Stimulated activated CD8-positive, alpha-beta memory T cell treated with anti-CD3 and anti-CD28 coated beads, Interleukin-4, amount 100 ng/mL, for 48 hours (primary cell): Measurements from ENCODE around the gene WDR93.
"Not testable (repeated sequence)": the region's sequence is repeated elsewhere in the genome, so short reads cannot be mapped to it uniquely, and the experiment has no call there.

Experiments used
- DNase-seq: peaks from one replicate; pipeline ENCODE4 v3.0.0-alpha.2; 2020

The WDR93 gene

GRCh38 chr15:89774492-89774891 is 83.9 kb downstream of the WDR93 start:
- DNase-seq: no peak

GRCh38 chr15:89775815-89776214 is 85.2 kb downstream of the WDR93 start:
- DNase-seq: no peak

- peak; percentile 68 for DNase-seq
Observed at GRCh38 chr15:89776274-89777072, 85.9 kb downstream of the WDR93 start, which contains the start of gene MESP2. Gene MESP2, plus strand, starts transcription at chr15:89776332. Its CDS starts 26 bp downstream, at chr15:89776358.

- DNase-seq: no peak
Observed at GRCh38 chr15:89777073-89777751, 86.6 kb downstream of the WDR93 start.

- DNase-seq: no peak
Observed at GRCh38 chr15:89777782-89778380, 87.3 kb downstream of the WDR93 start.

- no peak for DNase-seq
Observed at GRCh38 chr15:89778861-89779260, 88.2 kb downstream of the WDR93 start.

GRCh38 chr15:89780601-89781000 is 90.0 kb downstream of the WDR93 start:
- DNase-seq: no peak

GRCh38 chr15:89781055-89781454 is 90.4 kb downstream of the WDR93 start:
- no peak for DNase-seq

- DNase-seq: no peak
Observed at GRCh38 chr15:89781891-89782618, 91.4 kb downstream of the WDR93 start.

GRCh38 chr15:89782619-89782950 is 92.0 kb downstream of the WDR93 start:
- DNase-seq: not testable (repeated sequence)

GRCh38 chr15:89783111-89783860 is 92.7 kb downstream of the WDR93 start:
- no peak for DNase-seq

- DNase-seq: no peak
Observed at GRCh38 chr15:89783861-89784685, 93.5 kb downstream of the WDR93 start.

- DNase-seq: no peak
Observed at GRCh38 chr15:89784686-89784960, 94.0 kb downstream of the WDR93 start.

- DNase-seq: no peak
Observed at GRCh38 chr15:89785064-89785773, 94.6 kb downstream of the WDR93 start.

- no peak for DNase-seq
Observed at GRCh38 chr15:89785774-89786140, 95.1 kb downstream of the WDR93 start.

GRCh38 chr15:89787944-89788343 is 97.3 kb downstream of the WDR93 start:
- no peak for DNase-seq

- DNase-seq: not testable (repeated sequence)
Observed at GRCh38 chr15:89788585-89788984, 98.0 kb downstream of the WDR93 start.

- DNase-seq: no peak
Observed at GRCh38 chr15:89790206-89790605, 99.6 kb downstream of the WDR93 start.

GRCh38 chr15:89790661-89791060 is 100.0 kb downstream of the WDR93 start:
- DNase-seq: no peak

GRCh38 chr15:89792106-89792805 is 101.6 kb downstream of the WDR93 start:
- DNase-seq: no peak
